IMR-90 (cell line): ENCODE measurements around the gene FRMD4B. TPM values are rescaled to one million over a fixed set of nuclear protein-coding genes. Genes with fewer than 3 reads are reported as not detected.
"Not testable (repeated sequence)": the region's sequence is repeated elsewhere in the genome, so short reads cannot be mapped to it uniquely, and the experiment has no call there.

Experiments
- ATAC-seq: fragments of 200-7000 bp; cut with Tn5 transposase; 2 replicates; pipeline ENCODE4 v1.9.1; 2020; ENCODE audit warnings: low read depth, mild to moderate bottlenecking, moderate library complexity
- BruUV-seq: library from RNA; stranded (reverse); fragments of 400-500 nt; replicated peaks from 2 replicates; lab custom pipeline; 2021; lab: Mats Ljungman, UMichigan
- CTCF ChIA-PET: fragments of 300-600 bp; formaldehyde crosslinking; extraction: SDS; loops from one replicate; lab custom pipeline; 2021; ENCODE audit warnings: antibody characterized with exemption; lab: Yijun Ruan, JAX
- POLR2A ChIA-PET: fragments of 300-600 bp; sonication (Branson Sonifier 250); formaldehyde crosslinking; loops from one replicate; lab custom pipeline; 2022; ENCODE audit warnings: antibody characterized with exemption; ENCODE audit not compliant: unreplicated experiment; lab: Charles Lee
- DNase-seq: peaks from one replicate; pipeline ENCODE4 v3.0.0; 2013
- H2AFZ ChIP-seq: replicated peaks from 2 replicates; pipeline ENCODE3; 2013; ENCODE audit warnings: low read length, mild to moderate bottlenecking; ENCODE audit not compliant: poor library complexity
- H2AK5ac ChIP-seq: 2 replicates; pipeline ENCODE4 v1.6.1; 2013; ENCODE audit warnings: low read depth, low read length, inconsistent platforms
- H2AK9ac ChIP-seq: replicated peaks from 2 replicates; pipeline ENCODE3; 2013; ENCODE audit warnings: mild to moderate bottlenecking, low read depth, low read length, moderate library complexity; ENCODE audit not compliant: poor library complexity
- H2BK120ac ChIP-seq: 2 replicates; pipeline ENCODE4 v1.6.1; 2013; ENCODE audit warnings: low read depth, low read length, inconsistent platforms
- H2BK15ac ChIP-seq: 3 replicates; pipeline ENCODE4 v1.6.1; 2013; ENCODE audit warnings: low read depth, low read length, inconsistent platforms
- H2BK20ac ChIP-seq: 2 replicates; pipeline ENCODE4 v1.6.1; 2013; ENCODE audit warnings: low read depth, mild to moderate bottlenecking, inconsistent platforms, low read length, moderate library complexity
- H2BK5ac ChIP-seq: 2 replicates; pipeline ENCODE4 v1.6.1; 2013; ENCODE audit warnings: mild to moderate bottlenecking, low read depth, low read length, inconsistent platforms; ENCODE audit not compliant: poor library complexity, severe bottlenecking
- H3K14ac ChIP-seq: replicated peaks from 2 replicates; pipeline ENCODE4 v1.6.1; 2013; ENCODE audit warnings: low read depth, low read length, inconsistent platforms
- H3K18ac ChIP-seq: 2 replicates; pipeline ENCODE4 v1.6.1; 2013; ENCODE audit warnings: low read depth, low read length, control low read depth
- H3K23ac ChIP-seq: 2 replicates; pipeline ENCODE4 v1.6.1; 2013; ENCODE audit warnings: low read depth, low read length, inconsistent platforms
- H3K27ac ChIP-seq: 2 replicates; pipeline ENCODE4 v1.5.1; 2013; ENCODE audit warnings: mild to moderate bottlenecking, control low read depth, low read length; ENCODE audit not compliant: insufficient read depth
- H3K27me3 ChIP-seq: 2 replicates; pipeline ENCODE4 v1.6.1; 2013; ENCODE audit warnings: low read length; ENCODE audit not compliant: control insufficient read depth, insufficient read depth
- H3K36me3 ChIP-seq: 2 replicates; pipeline ENCODE4 v1.6.1; 2013; ENCODE audit warnings: low read length, mixed read lengths; ENCODE audit not compliant: control insufficient read depth, insufficient read depth
- H3K4ac ChIP-seq: 2 replicates; pipeline ENCODE4 v1.6.1; 2013; ENCODE audit warnings: low read depth, low read length, inconsistent platforms
- H3K4me1 ChIP-seq: 2 replicates; pipeline ENCODE4 v1.6.1; 2013; ENCODE audit warnings: low read length, mixed read lengths; ENCODE audit not compliant: control insufficient read depth, insufficient read depth
- H3K4me2 ChIP-seq: 2 replicates; pipeline ENCODE4 v1.6.1; 2013; ENCODE audit warnings: low read depth, mild to moderate bottlenecking, control low read depth, low read length, moderate library complexity
- H3K4me3 ChIP-seq: 2 replicates; pipeline ENCODE4 v1.5.1; 2013; ENCODE audit warnings: low read depth, mild to moderate bottlenecking, control low read depth, low read length, moderate library complexity; ENCODE audit not compliant: insufficient read depth
- H3K56ac ChIP-seq: 2 replicates; pipeline ENCODE4 v1.6.1; 2013; ENCODE audit warnings: low read length, inconsistent platforms; ENCODE audit not compliant: insufficient read depth; ENCODE audit errors: extremely low read depth
- H3K79me1 ChIP-seq, 2 experiments: 2 replicates each; pipeline ENCODE4 v1.6.1; 2013; ENCODE audit warnings: low read length in 2 of 2, inconsistent platforms in 1 of 2, low read depth in 1 of 2
- H3K9ac ChIP-seq: 2 replicates; pipeline ENCODE4 v1.6.1; 2013; ENCODE audit warnings: low read depth, low read length, control low read depth
- H3K9me1 ChIP-seq: 2 replicates; pipeline ENCODE4 v1.6.1; 2013; ENCODE audit warnings: low read length, inconsistent platforms; ENCODE audit not compliant: insufficient read depth
- H3K9me3 ChIP-seq: 2 replicates; pipeline ENCODE4 v1.6.1; 2013; ENCODE audit warnings: low read length; ENCODE audit not compliant: control insufficient read depth, insufficient read depth
- H4K20me1 ChIP-seq: 2 replicates; pipeline ENCODE4 v1.6.1; 2013; ENCODE audit warnings: low read length, inconsistent platforms; ENCODE audit not compliant: insufficient read depth
- H4K5ac ChIP-seq: 2 replicates; pipeline ENCODE4 v1.6.1; 2013; ENCODE audit warnings: mild to moderate bottlenecking, low read depth, low read length, control low read depth
- H4K8ac ChIP-seq, 2 experiments: 2 replicates each; pipeline ENCODE4 v1.6.1; 2013; ENCODE audit warnings: low read depth in 2 of 2, low read length in 2 of 2, control low read depth in 1 of 2, inconsistent platforms in 1 of 2
- H4K91ac ChIP-seq: 2 replicates; pipeline ENCODE4 v1.6.1; 2013; ENCODE audit warnings: low read depth, low read length, inconsistent platforms; ENCODE audit not compliant: insufficient read depth
- WGBS, 2 experiments: methylation state at CpG; one replicate each; pipeline versions ENCODE4 v1.1.5 to v1.1.7; 2013; ENCODE audit warnings: missing lambda C conversion rate in 2 of 2; ENCODE audit not compliant: insufficient read length in 1 of 2; ENCODE audit errors: extremely low coverage in 2 of 2; 5-methylcytosine and 5-hydroxymethylcytosine counted together
- dilution Hi-C: fragments of 300-500 bp; cut with HindIII; formaldehyde crosslinking; loops from one replicate; pipeline ENCODE4 v1.14.3; 2018; ENCODE audit warnings: low sequenced_read_pairs; ENCODE audit not compliant: unreplicated experiment
- in situ Hi-C: fragments of 300-500 bp; cut with MboI; formaldehyde crosslinking; loops from 3 replicates; pipeline ENCODE4 v1.14.3; 2019; ENCODE audit warnings: low sequenced_read_pairs, inconsistent platforms, mixed read lengths
- intact Hi-C: fragments of 100-400 bp; cut with micrococcal nuclease; formaldehyde crosslinking; loops from 2 replicates; pipeline ENCODE4 v1.10.0; 2022
- polyA plus RNA-seq, 3 experiments: library from polyadenylated mRNA; depleted of rRNA; stranded (reverse); fragments of >200 nt; gene quantifications; 2 replicates each; pipeline ENCODE4 v1.2.3, GENCODE V29; 2012; ENCODE audit warnings: low replicate concordance in 1 of 3
- total RNA-seq: library from RNA; depleted of rRNA; stranded (reverse); fragments of >200 nt; gene quantifications from 2 replicates; pipeline ENCODE4 v1.2.3, GENCODE V29; 2012

FRMD4B gene
- total and polyA plus RNA-seq, 2 of the 4 experiments (the other 2 are of a cell fraction), result 0.14 to 0.36 TPM

- H3K23ac ChIP-seq, H3K9ac ChIP-seq, H3K4ac ChIP-seq, POLR2A ChIA-PET, ATAC-seq, H4K5ac ChIP-seq, H2BK120ac ChIP-seq, H3K9me1 ChIP-seq, DNase-seq, H3K36me3 ChIP-seq, dilution Hi-C loops, H2BK15ac ChIP-seq, in situ Hi-C loops, H4K8ac ChIP-seq, H3K4me3 ChIP-seq, H2BK5ac ChIP-seq, H3K18ac ChIP-seq, H3K14ac ChIP-seq, BruUV-seq, H3K79me1 ChIP-seq, H4K20me1 ChIP-seq, H2BK20ac ChIP-seq, H3K4me1 ChIP-seq, H3K9me3 ChIP-seq, H3K56ac ChIP-seq, H3K4me2 ChIP-seq, intact Hi-C loops, H3K27me3 ChIP-seq, H2AK9ac ChIP-seq, H4K91ac ChIP-seq, H2AK5ac ChIP-seq, H2AFZ ChIP-seq, H3K27ac ChIP-seq: not testable (repeated sequence)
- CTCF ChIA-PET, result interaction anchor here (0.6 kb wide), 1 partner anchor 99 kb away, joined by 5 read pairs; no protein-coding TSS in a partner anchor
- no CpG with 5 or more reads among the region's 4 CpGs for WGBS, 2 experiments
Observed at GRCh38 chr3:69322512-69322911, 63.4 kb downstream of the FRMD4B start.
